ENCODE data around the gene CCL20. TPM values are rescaled to one million over a fixed set of nuclear protein-coding genes. Genes with fewer than 3 reads are reported as not detected.

Gene CCL20
- polyA plus RNA-seq, 1 donor from 2014 or later = not detected

- Histone ChIP-seq H3K27me3 (ENCODE audit: insufficient read depth, low read depth, low read length) (no peaks in the 10 kb centered on the region), H3K4me3 (ENCODE audit: low read length) (no peak overlapping the region), H3K9ac (ENCODE audit: low read length) (no peak overlapping the region), H3K9me2 (ENCODE audit: insufficient read depth, low read length) (no peaks in the 10 kb centered on the region), H3F3A (ENCODE audit: insufficient read depth, low read length, poor library complexity, severe bottlenecking) (no peaks in the 10 kb centered on the region), H2AFZ (ENCODE audit: low read depth, low read length) (no peak overlapping the region), H3K9me3 (ENCODE audit: low read length) (no peaks in the 10 kb centered on the region), H4K20me1 (ENCODE audit: insufficient read depth) (no peaks in the 10 kb centered on the region), H3K36me3 (ENCODE audit: insufficient read depth, low read length) (no peaks in the 10 kb centered on the region), H3K79me2 (replicated peaks; ENCODE audit: insufficient read depth, low read length) (no peaks in the 10 kb centered on the region), H3K4me2 (ENCODE audit: low read length) (no peak overlapping the region), H3K27ac (ENCODE audit: low read length) (no peak overlapping the region)
- TF ChIP-seq TAF1 (IDR thresholded peaks at IDR 0.05; ENCODE audit: low read depth) = no peak
- no peak for TF ChIP-seq POLR2AphosphoS5 (IDR thresholded peaks at IDR 0.05)
- TF ChIP-seq MXI1 (conservative IDR thresholded peaks at IDR 0.05; ENCODE audit: poor library complexity, severe bottlenecking) = no peak
- TF ChIP-seq EP300 (conservative IDR thresholded peaks at IDR 0.05; ENCODE audit: poor library complexity, severe bottlenecking) = no peak
These were observed 40.2 kb downstream of the CCL20 start for GRCh38 chr2:227853765-227854271.

GRCh38 chr2:227855440-227855839, 41.8 kb downstream of the CCL20 start:
- H3K4me3 ChIP-seq (ENCODE audit: low read length) = no peak overlapping the region
- TF ChIP-seq, protein P1, sequence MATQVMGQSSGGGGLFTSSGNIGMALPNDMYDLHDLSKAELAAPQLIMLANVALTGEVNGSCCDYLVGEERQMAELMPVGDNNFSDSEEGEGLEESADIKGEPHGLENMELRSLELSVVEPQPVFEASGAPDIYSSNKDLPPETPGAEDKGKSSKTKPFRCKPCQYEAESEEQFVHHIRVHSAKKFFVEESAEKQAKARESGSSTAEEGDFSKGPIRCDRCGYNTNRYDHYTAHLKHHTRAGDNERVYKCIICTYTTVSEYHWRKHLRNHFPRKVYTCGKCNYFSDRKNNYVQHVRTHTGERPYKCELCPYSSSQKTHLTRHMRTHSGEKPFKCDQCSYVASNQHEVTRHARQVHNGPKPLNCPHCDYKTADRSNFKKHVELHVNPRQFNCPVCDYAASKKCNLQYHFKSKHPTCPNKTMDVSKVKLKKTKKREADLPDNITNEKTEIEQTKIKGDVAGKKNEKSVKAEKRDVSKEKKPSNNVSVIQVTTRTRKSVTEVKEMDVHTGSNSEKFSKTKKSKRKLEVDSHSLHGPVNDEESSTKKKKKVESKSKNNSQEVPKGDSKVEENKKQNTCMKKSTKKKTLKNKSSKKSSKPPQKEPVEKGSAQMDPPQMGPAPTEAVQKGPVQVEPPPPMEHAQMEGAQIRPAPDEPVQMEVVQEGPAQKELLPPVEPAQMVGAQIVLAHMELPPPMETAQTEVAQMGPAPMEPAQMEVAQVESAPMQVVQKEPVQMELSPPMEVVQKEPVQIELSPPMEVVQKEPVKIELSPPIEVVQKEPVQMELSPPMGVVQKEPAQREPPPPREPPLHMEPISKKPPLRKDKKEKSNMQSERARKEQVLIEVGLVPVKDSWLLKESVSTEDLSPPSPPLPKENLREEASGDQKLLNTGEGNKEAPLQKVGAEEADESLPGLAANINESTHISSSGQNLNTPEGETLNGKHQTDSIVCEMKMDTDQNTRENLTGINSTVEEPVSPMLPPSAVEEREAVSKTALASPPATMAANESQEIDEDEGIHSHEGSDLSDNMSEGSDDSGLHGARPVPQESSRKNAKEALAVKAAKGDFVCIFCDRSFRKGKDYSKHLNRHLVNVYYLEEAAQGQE (IDR thresholded peaks at IDR 0.05; ENCODE audit: borderline replicate concordance) = no peak
- TF ChIP-seq EZH2 (IDR thresholded peaks at IDR 0.05; ENCODE audit: borderline replicate concordance, insufficient read depth, low read length, poor library complexity, severe bottlenecking) (no peak), EP300 (conservative IDR thresholded peaks at IDR 0.05; ENCODE audit: poor library complexity, severe bottlenecking) (no peak), MXI1 (conservative IDR thresholded peaks at IDR 0.05; ENCODE audit: poor library complexity, severe bottlenecking) (no peak), RAD21 (conservative IDR thresholded peaks at IDR 0.05) (no peak), POLR2AphosphoS5 (IDR thresholded peaks at IDR 0.05) (no peak), SMC3 (conservative IDR thresholded peaks at IDR 0.05; ENCODE audit: poor library complexity) (no peak), TAF1 (IDR thresholded peaks at IDR 0.05; ENCODE audit: low read depth) (no peak)
- TF ChIP-seq, protein P2, sequence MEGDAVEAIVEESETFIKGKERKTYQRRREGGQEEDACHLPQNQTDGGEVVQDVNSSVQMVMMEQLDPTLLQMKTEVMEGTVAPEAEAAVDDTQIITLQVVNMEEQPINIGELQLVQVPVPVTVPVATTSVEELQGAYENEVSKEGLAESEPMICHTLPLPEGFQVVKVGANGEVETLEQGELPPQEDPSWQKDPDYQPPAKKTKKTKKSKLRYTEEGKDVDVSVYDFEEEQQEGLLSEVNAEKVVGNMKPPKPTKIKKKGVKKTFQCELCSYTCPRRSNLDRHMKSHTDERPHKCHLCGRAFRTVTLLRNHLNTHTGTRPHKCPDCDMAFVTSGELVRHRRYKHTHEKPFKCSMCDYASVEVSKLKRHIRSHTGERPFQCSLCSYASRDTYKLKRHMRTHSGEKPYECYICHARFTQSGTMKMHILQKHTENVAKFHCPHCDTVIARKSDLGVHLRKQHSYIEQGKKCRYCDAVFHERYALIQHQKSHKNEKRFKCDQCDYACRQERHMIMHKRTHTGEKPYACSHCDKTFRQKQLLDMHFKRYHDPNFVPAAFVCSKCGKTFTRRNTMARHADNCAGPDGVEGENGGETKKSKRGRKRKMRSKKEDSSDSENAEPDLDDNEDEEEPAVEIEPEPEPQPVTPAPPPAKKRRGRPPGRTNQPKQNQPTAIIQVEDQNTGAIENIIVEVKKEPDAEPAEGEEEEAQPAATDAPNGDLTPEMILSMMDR (IDR thresholded peaks at IDR 0.05; ENCODE audit: poor library complexity, severe bottlenecking) = no peak
- H3K9me3 ChIP-seq (ENCODE audit: low read length) = no peaks in the 10 kb centered on the region
- H3F3A ChIP-seq (ENCODE audit: insufficient read depth, low read length, poor library complexity, severe bottlenecking) = no peaks in the 10 kb centered on the region
- H3K9me2 ChIP-seq (ENCODE audit: insufficient read depth, low read length) = no peaks in the 10 kb centered on the region
- no peak overlapping the region for H3K27ac ChIP-seq (ENCODE audit: low read length)
- H2AFZ ChIP-seq (ENCODE audit: low read depth, low read length) = no peak overlapping the region
- no peak overlapping the region for H3K9ac ChIP-seq (ENCODE audit: low read length)
- H3K79me2 ChIP-seq (replicated peaks; ENCODE audit: insufficient read depth, low read length) = no peaks in the 10 kb centered on the region
- no peak overlapping the region for H3K4me2 ChIP-seq (ENCODE audit: low read length)
- H4K20me1 ChIP-seq (ENCODE audit: insufficient read depth) = no peaks in the 10 kb centered on the region
- no peaks in the 10 kb centered on the region for H3K36me3 ChIP-seq (ENCODE audit: insufficient read depth, low read length)
- H3K27me3 ChIP-seq (ENCODE audit: insufficient read depth, low read depth, low read length) = no peaks in the 10 kb centered on the region
